K562 (cell line): Measurements from ENCODE around the gene GPATCH2L. TPM values are rescaled to one million over a fixed set of nuclear protein-coding genes. Genes with fewer than 3 reads are reported as not detected.
A peak's percentile ranks its signal among the peaks of the same experiment; 100 is the strongest.

Experiments
- ATAC-seq: fragments of 200-7000 bp; cut with Tn5 transposase; 3 replicates; pipeline ENCODE4 v1.9.1; 2020; ENCODE audit warnings: moderate library complexity
- BruUV-seq: library from RNA; stranded (reverse); fragments of 400-500 nt; replicated peaks from 2 replicates; lab custom pipeline; 2021; lab: Mats Ljungman, UMichigan
- CTCF ChIA-PET: fragments of 300-600 bp; formaldehyde crosslinking; extraction: SDS; loops from one replicate; lab custom pipeline; 2021; ENCODE audit warnings: low intra/inter-chr PET ratio; lab: Yijun Ruan, JAX
- POLR2A ChIA-PET: fragments of 300-600, 350-650 bp; sonication (Branson Sonifier 250); formaldehyde crosslinking; extraction: SDS; loops from one replicate; lab custom pipeline; 2021; ENCODE audit warnings: antibody characterized with exemption, inconsistent platforms; lab: Yijun Ruan, JAX
- DNase-seq, 4 experiments: peaks; one replicate each; pipeline versions ENCODE4 v3.0.0 to v3.0.0-alpha.2; 2011 to 2018; ENCODE audit warnings: low spot score in 3 of 4, mixed read lengths in 3 of 4; ENCODE audit errors: extremely low read depth in 1 of 4
- FAIRE-seq: peaks from 2 replicates; lab custom pipeline; 2011; peaks lifted over from hg19 to GRCh38; lab: Jason Lieb, UNC
- H2AFZ ChIP-seq: 2 replicates; pipeline ENCODE4 v1.6.0; 2011; ENCODE audit warnings: low read depth, low read length, control low read depth, inconsistent platforms
- H3K27ac ChIP-seq: fragments of 200-600 bp; 3 replicates; pipeline ENCODE4 v1.8.0; 2011; ENCODE audit warnings: low read depth, mild to moderate bottlenecking, control low read depth, inconsistent platforms, low read length, moderate library complexity, mixed read lengths; ENCODE audit errors: extremely low read depth
- H3K27me3 ChIP-seq, 2 experiments: fragments of 300-600 bp in 1 of 2; 2 replicates in 1 of 2; 3 replicates in 1 of 2; pipeline versions ENCODE4 v1.6.0 to v1.8.0; 2011; ENCODE audit warnings: inconsistent platforms in 2 of 2, low read length in 2 of 2, mild to moderate bottlenecking in 1 of 2, mixed read lengths in 1 of 2, moderate library complexity in 1 of 2; ENCODE audit not compliant: control insufficient read depth in 2 of 2, insufficient read depth in 2 of 2
- H3K36me3 ChIP-seq: fragments of 300-600 bp; 3 replicates; pipeline ENCODE4 v1.8.0; 2011; ENCODE audit warnings: mild to moderate bottlenecking, low read length, inconsistent platforms; ENCODE audit not compliant: control insufficient read depth, insufficient read depth
- H3K4me1 ChIP-seq, 2 experiments: fragments of 200-600 bp in 1 of 2; replicated peaks in 1 of 2; 2 replicates in 1 of 2; 3 replicates in 1 of 2; pipeline versions ENCODE4 v1.5.1 to v1.8.0; 2011; ENCODE audit warnings: inconsistent platforms in 2 of 2, low read length in 2 of 2, mild to moderate bottlenecking in 1 of 2, mixed read lengths in 1 of 2, moderate library complexity in 1 of 2; ENCODE audit not compliant: control insufficient read depth in 2 of 2, insufficient read depth in 2 of 2
- H3K4me2 ChIP-seq: 2 replicates; pipeline ENCODE4 v1.6.1; 2011; ENCODE audit warnings: low read length, control low read depth, inconsistent platforms, mixed read lengths; ENCODE audit not compliant: insufficient read depth
- H3K4me3 ChIP-seq: fragments of 200-600 bp; sonication (generic), shearing (Covaris generic); 2 replicates; pipeline ENCODE4 v1.5.1; 2016; ENCODE audit warnings: control low read depth, inconsistent platforms
- H3K79me2 ChIP-seq: fragments of 200-600 bp; 3 replicates; pipeline ENCODE4 v1.8.0; 2011; ENCODE audit warnings: low read length, inconsistent platforms; ENCODE audit not compliant: control insufficient read depth, insufficient read depth
- H3K9ac ChIP-seq, 2 experiments: 2 replicates each; pipeline versions ENCODE4 v1.6.0 to v1.6.1; 2011; ENCODE audit warnings: low read depth in 2 of 2, low read length in 2 of 2, control low read depth in 1 of 2, inconsistent platforms in 1 of 2, mild to moderate bottlenecking in 1 of 2, mixed read lengths in 1 of 2; ENCODE audit not compliant: insufficient read depth in 1 of 2
- H3K9me1 ChIP-seq: one replicate; pipeline ENCODE4 v1.6.0; 2011; ENCODE audit warnings: inconsistent platforms, mild to moderate bottlenecking, low read length, moderate library complexity; ENCODE audit not compliant: control insufficient read depth, insufficient read depth
- H3K9me3 ChIP-seq: replicated peaks from 2 replicates; pipeline ENCODE4 v1.5.1; 2011; ENCODE audit warnings: low read depth, low read length, inconsistent platforms; ENCODE audit not compliant: control insufficient read depth, insufficient read depth
- H4K20me1 ChIP-seq: replicated peaks from 2 replicates; pipeline ENCODE4 v1.6.1; 2011; ENCODE audit warnings: low read length, inconsistent platforms, mixed read lengths; ENCODE audit not compliant: control insufficient read depth, insufficient read depth
- ESRRA ChIP-seq: fragments of 450-650 bp; IDR thresholded peaks from 2 replicates; pipeline ENCODE4 v1.6.1; 2014; ENCODE audit warnings: low read depth, mild to moderate bottlenecking, moderate library complexity, borderline replicate concordance
- KAT7 ChIP-seq: sonication (generic); formaldehyde crosslinking; IDR thresholded peaks from 2 replicates; pipeline ENCODE4 v1.8.0; 2022; ENCODE audit warnings: missing genetic modification reagents, mild to moderate bottlenecking, borderline replicate concordance
- RBM25 ChIP-seq: fragments of 200-400 bp; formaldehyde crosslinking; IDR thresholded peaks from 2 replicates; pipeline ENCODE4 v1.6.1; 2018; ENCODE audit warnings: low read length, low read depth, moderate library complexity; ENCODE audit not compliant: severe bottlenecking
- RFX1 ChIP-seq: fragments of 450-650 bp; IDR thresholded peaks from 2 replicates; pipeline ENCODE4 v1.6.1; 2016; ENCODE audit warnings: mild to moderate bottlenecking, moderate library complexity
- WGBS: fragments of 100-300 bp; shearing (Covaris generic); methylation state at CpG from one replicate; pipeline ENCODE4 v1.1.6; 2016; ENCODE audit warnings: low coverage, mixed read lengths; ENCODE audit not compliant: insufficient coverage; ENCODE audit errors: missing lambda C conversion rate; 5-methylcytosine and 5-hydroxymethylcytosine counted together
- in situ Hi-C: fragments of 300-500 bp; cut with MboI; formaldehyde crosslinking; loops from 4 replicates; pipeline ENCODE4 v1.15.0; 2018; ENCODE audit warnings: inconsistent platforms, mixed read lengths
- intact Hi-C: fragments of 100-400 bp; cut with micrococcal nuclease; formaldehyde crosslinking; loops from 2 replicates; pipeline ENCODE4 v1.14.2; 2022
- polyA plus RNA-seq, 8 experiments: library from polyadenylated mRNA; depleted of rRNA in 4 of 8; stranded (reverse) in 5 of 8; unstranded in 3 of 8; fragments of >200 nt; fragmentation: Nextera tagmentation in 2 of 8; fragmentation: Illumina TruSeq in 1 of 8; extraction: Ambion mirVana in 2 of 8; extraction: Trizol in 1 of 8; gene quantifications; 2 replicates each; pipeline versions ENCODE4 v1.2.1 to v1.2.3, GENCODE V29; 2011 to 2014; ENCODE audit warnings: inconsistent platforms in 1 of 8, missing spikeins in 1 of 8
- total RNA-seq, 7 experiments: library from RNA; depleted of rRNA in 6 of 7; stranded (reverse); fragments of >200 nt in 6 of 7; fragmentation: Illumina TruSeq in 2 of 7; extraction: Trizol in 2 of 7; gene quantifications; 2 replicates each; pipeline versions ENCODE4 v1.2.1 to v1.2.3, GENCODE V29; 2011 to 2021; ENCODE audit warnings: low replicate concordance in 1 of 7

Gene GPATCH2L
- total and polyA plus RNA-seq, 9 of the 15 experiments (the other 6 are each of a cell fraction or from before 2014, with no cell fraction given): 13.1 to 39.6 (median 20.0) TPM

DNA sequence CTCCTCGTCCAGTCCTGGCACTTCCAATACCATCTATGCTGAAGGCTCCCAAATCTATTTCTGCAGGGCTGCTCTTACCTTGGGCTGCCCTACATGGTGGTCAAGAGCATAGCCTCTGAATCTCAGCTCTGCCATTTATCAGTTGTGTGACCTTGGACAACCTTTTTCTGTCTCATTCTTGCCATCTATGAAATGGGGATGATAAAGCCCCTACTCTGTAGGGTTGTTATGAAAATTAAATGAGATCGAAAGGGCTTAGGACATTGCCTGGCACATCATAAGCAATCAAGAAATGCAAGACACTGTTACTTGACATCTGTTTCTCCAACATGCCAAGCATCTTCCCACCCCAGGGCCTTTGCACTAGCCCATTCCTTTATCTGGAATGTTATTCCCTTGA, 45.5 kb upstream of the GPATCH2L start:
- ChIA-PET POLR2A (interaction anchor here (0.7 kb wide), 1 partner anchor 245 kb away, joined by 3 read pairs; no protein-coding TSS in a partner anchor), CTCF (no interaction called here)
- in situ Hi-C loops: no loop called here
- H3K4me1 ChIP-seq: no peaks in the 10 kb centered on the region; a peak in 1 of 5 replicates
- H4K20me1 ChIP-seq: no peaks in the 10 kb centered on the region
- TF ChIP-seq ESRRA (peak; percentile 91), RBM25 (peak; percentile 40), KAT7 (CRISPR knock-in tag) (no peak), RFX1 (0 out of 2 replicates have a peak, but pooled peaks have one; percentile 4)
- no TSS peak for BruUV-seq
- no peaks in the 10 kb centered on the region for H3K9me3 ChIP-seq
- no peaks in the 10 kb centered on the region for H3K79me2 ChIP-seq
- H3K4me2 ChIP-seq: no peak overlapping the region
- no peak overlapping the region for H3K4me3 ChIP-seq
- no peak overlapping the region for H3K27ac ChIP-seq
- H3K27me3 ChIP-seq: peaks cover 0 to 55% of the 10 kb centered on the region in 2 experiments; a peak in 4 of 5 replicates
- intact Hi-C loops: no loop called here
- FAIRE-seq (no peak), DNase-seq (no peak), ATAC-seq (no peak)
- no peak overlapping the region for H2AFZ ChIP-seq
- WGBS: 8% methylated on average over 2 of the region's 2 CpGs
- no peaks in the 10 kb centered on the region for H3K9me1 ChIP-seq
- no peaks in the 10 kb centered on the region for H3K36me3 ChIP-seq
- no peak overlapping the region for H3K9ac ChIP-seq
